H9 (cell line): ENCODE results near the gene CTNNBL1. TPM values are rescaled to one million over a fixed set of nuclear protein-coding genes. Genes with fewer than 3 reads are reported as not detected.

Source experiments
- DNase-seq: peaks from one replicate; pipeline ENCODE4 v3.0.0-alpha.2; 2017
- H2AFZ ChIP-seq: one replicate; pipeline ENCODE4 v1.6.1; 2013; ENCODE audit warnings: mild to moderate bottlenecking, low read length, control low read depth, moderate library complexity
- H2AK5ac ChIP-seq: 2 replicates; pipeline ENCODE4 v1.6.1; 2013; ENCODE audit warnings: low read length, control low read depth, mixed read lengths; ENCODE audit not compliant: insufficient read length
- H2BK120ac ChIP-seq: one replicate; pipeline ENCODE4 v1.6.1; 2013; ENCODE audit warnings: low read depth, mild to moderate bottlenecking, low read length, control low read depth, inconsistent platforms; ENCODE audit not compliant: poor library complexity, severe bottlenecking
- H2BK12ac ChIP-seq: 2 replicates; pipeline ENCODE4 v1.6.1; 2013; ENCODE audit warnings: low read length, control low read depth, mixed read lengths, low read depth; ENCODE audit not compliant: insufficient read length
- H2BK15ac ChIP-seq: 2 replicates; pipeline ENCODE4 v1.6.1; 2013; ENCODE audit warnings: low read depth, low read length, control low read depth
- H2BK20ac ChIP-seq: one replicate; pipeline ENCODE4 v1.6.1; 2013; ENCODE audit warnings: low read depth, mild to moderate bottlenecking, low read length, control low read depth, inconsistent platforms; ENCODE audit not compliant: poor library complexity, severe bottlenecking
- H2BK5ac ChIP-seq: 2 replicates; pipeline ENCODE4 v1.6.1; 2013; ENCODE audit warnings: low read length, control low read depth, mixed read lengths; ENCODE audit not compliant: insufficient read length
- H3K14ac ChIP-seq: 2 replicates; pipeline ENCODE4 v1.6.1; 2013; ENCODE audit warnings: low read length, control low read depth; ENCODE audit not compliant: insufficient read depth
- H3K18ac ChIP-seq: 2 replicates; pipeline ENCODE4 v1.6.1; 2013; ENCODE audit warnings: low read depth, mild to moderate bottlenecking, mixed read lengths, low read length, control low read depth; ENCODE audit not compliant: insufficient read length
- H3K23ac ChIP-seq: 2 replicates; pipeline ENCODE4 v1.6.1; 2013; ENCODE audit warnings: low read length, control low read depth, mixed read lengths, low read depth; ENCODE audit not compliant: insufficient read length
- H3K23me2 ChIP-seq: 2 replicates; pipeline ENCODE4 v1.6.1; 2013; ENCODE audit warnings: low read depth, mild to moderate bottlenecking, mixed read lengths, low read length, control low read depth; ENCODE audit not compliant: insufficient read length, poor library complexity, severe bottlenecking
- H3K27ac ChIP-seq: 2 replicates; pipeline ENCODE4 v1.5.1; 2013; ENCODE audit warnings: low read length, control low read depth, mixed read lengths, low read depth; ENCODE audit not compliant: insufficient read length
- H3K27me3 ChIP-seq: 2 replicates; pipeline ENCODE4 v1.6.1; 2013; ENCODE audit warnings: low read length, control low read depth, inconsistent platforms; ENCODE audit not compliant: insufficient read depth
- H3K4ac ChIP-seq: 2 replicates; pipeline ENCODE4 v1.6.1; 2013; ENCODE audit warnings: low read depth, mild to moderate bottlenecking, control low read depth, inconsistent platforms, low read length, moderate library complexity
- H3K4me1 ChIP-seq: 2 replicates; pipeline ENCODE4 v1.6.1; 2013; ENCODE audit warnings: low read length, control low read depth, inconsistent platforms; ENCODE audit not compliant: insufficient read depth
- H3K4me2 ChIP-seq: 2 replicates; pipeline ENCODE4 v1.6.1; 2013; ENCODE audit warnings: low read length, control low read depth, mixed read lengths; ENCODE audit not compliant: insufficient read length, insufficient read depth
- H3K56ac ChIP-seq: 2 replicates; pipeline ENCODE4 v1.6.1; 2013; ENCODE audit warnings: low read depth, mild to moderate bottlenecking, mixed read lengths, low read length, control low read depth; ENCODE audit not compliant: insufficient read length
- H3K79me1 ChIP-seq: 2 replicates; pipeline ENCODE4 v1.6.1; 2013; ENCODE audit warnings: low read depth, mild to moderate bottlenecking, moderate library complexity, low read length, control low read depth, inconsistent platforms; ENCODE audit not compliant: insufficient read depth, poor library complexity, severe bottlenecking
- H3K79me2 ChIP-seq: 2 replicates; pipeline ENCODE4 v1.6.1; 2013; ENCODE audit warnings: low read length, control low read depth, inconsistent platforms; ENCODE audit not compliant: insufficient read depth
- H3K9ac ChIP-seq: 2 replicates; pipeline ENCODE4 v1.6.1; 2013; ENCODE audit warnings: low read length, control low read depth, mixed read lengths; ENCODE audit not compliant: insufficient read length; ENCODE audit errors: extremely low read depth
- H3K9me3 ChIP-seq: one replicate; pipeline ENCODE4 v1.6.1; 2013; ENCODE audit warnings: low read depth, low read length, inconsistent platforms; ENCODE audit not compliant: control insufficient read depth
- H3T11ph ChIP-seq: one replicate; pipeline ENCODE4 v1.6.1; 2013; ENCODE audit warnings: mild to moderate bottlenecking, low read length, control low read depth, inconsistent platforms
- H4K20me1 ChIP-seq: one replicate; pipeline ENCODE4 v1.6.1; 2013; ENCODE audit not compliant: control insufficient read depth, insufficient read length, insufficient read depth
- H4K5ac ChIP-seq: 2 replicates; pipeline ENCODE4 v1.6.1; 2013; ENCODE audit warnings: low read depth, mild to moderate bottlenecking, mixed read lengths, low read length, control low read depth; ENCODE audit not compliant: insufficient read length
- H4K8ac ChIP-seq: replicated peaks from 2 replicates; pipeline ENCODE4 v1.6.1; 2013; ENCODE audit warnings: low read length, control low read depth, mixed read lengths, low read depth; ENCODE audit not compliant: insufficient read length
- H4K91ac ChIP-seq: 2 replicates; pipeline ENCODE4 v1.6.1; 2013; ENCODE audit warnings: low read depth, mild to moderate bottlenecking, moderate library complexity, mixed read lengths, low read length, control low read depth; ENCODE audit not compliant: insufficient read length
- H3K27ac Mint-ChIP-seq, 3 experiments: 2 replicates in 2 of 3; 3 replicates in 1 of 3; pipeline ENCODE4 v1.8.0; 2020 to 2021; ENCODE audit warnings: mixed read lengths in 3 of 3, mild to moderate bottlenecking in 1 of 3, moderate library complexity in 1 of 3
- H3K27me3 Mint-ChIP-seq: 2 replicates; pipeline ENCODE4 v1.8.0; 2021; ENCODE audit warnings: low read depth, mild to moderate bottlenecking, moderate library complexity, mixed read lengths
- H3K36me3 Mint-ChIP-seq, 3 experiments: 2 replicates in 2 of 3; 3 replicates in 1 of 3; pipeline ENCODE4 v1.8.0; 2020 to 2021; ENCODE audit warnings: low read depth in 3 of 3, mixed read lengths in 3 of 3; ENCODE audit not compliant: insufficient read depth in 1 of 3
- H3K4me1 Mint-ChIP-seq, 2 experiments: 2 replicates each; pipeline ENCODE4 v1.8.0; 2020; ENCODE audit warnings: mixed read lengths in 2 of 2
- H3K4me3 Mint-ChIP-seq, 2 experiments: 2 replicates in 1 of 2; 3 replicates in 1 of 2; pipeline ENCODE4 v1.8.0; 2020 to 2021; ENCODE audit warnings: mild to moderate bottlenecking in 2 of 2, mixed read lengths in 2 of 2, moderate library complexity in 1 of 2
- H3K9me3 Mint-ChIP-seq, 2 experiments: 2 replicates in 1 of 2; 3 replicates in 1 of 2; pipeline ENCODE4 v1.8.0; 2020; ENCODE audit warnings: mild to moderate bottlenecking in 2 of 2, mixed read lengths in 2 of 2, moderate library complexity in 1 of 2
- WGBS: extraction: QIAGEN DNeasy Blood & Tissue Kit; methylation state at CpG from one replicate; pipeline ENCODE4 v1.1.7; 2013; ENCODE audit warnings: missing lambda C conversion rate, low lambda C conversion rate, mixed read lengths; ENCODE audit not compliant: insufficient read length; ENCODE audit errors: extremely low coverage; 5-methylcytosine and 5-hydroxymethylcytosine counted together
- total RNA-seq: library from RNA; stranded (reverse); gene quantifications from 2 replicates; pipeline ENCODE4 v1.2.1, GENCODE V29; 2021
- TF ChIP-seq, protein P1 (sequence below): fragments of 200-600 bp; sonication (generic); conservative IDR thresholded peaks from 3 replicates; pipeline ENCODE4 v1.8.0; 2021; ENCODE audit warnings: antibody characterized with exemption, mild to moderate bottlenecking

Gene CTNNBL1
- total RNA-seq, 1 experiment from 2014 or later: 67.2 TPM

- Histone ChIP-seq H3K79me2 (no peaks in the 10 kb centered on the region), H3K27me3 (no peaks in the 10 kb centered on the region)
- H3K27me3 Mint-ChIP-seq: no peaks in the 10 kb centered on the region
Measured at GRCh38 chr20:37885042-37885441, 191.2 kb downstream of the CTNNBL1 start.

More at GRCh38 chr20:37885042-37885441, 191.2 kb downstream of the CTNNBL1 start:
- H3K27ac ChIP-seq: no peak overlapping the region
- H4K8ac ChIP-seq: no peak overlapping the region
- H3K9ac ChIP-seq: no peak overlapping the region
- H3K4ac ChIP-seq: no peak overlapping the region
- H3K4me1 ChIP-seq: no peaks in the 10 kb centered on the region
- no CpG with 5 or more reads among the region's 8 CpGs for WGBS
- H3K23ac ChIP-seq: no peak overlapping the region
- no peak overlapping the region for H3K18ac ChIP-seq
- no peak overlapping the region for H3T11ph ChIP-seq
- no peak overlapping the region for H2BK120ac ChIP-seq
- H3K4me3 Mint-ChIP-seq: no peak overlapping the region
- H3K9me3 Mint-ChIP-seq: no peaks in the 10 kb centered on the region
- no peak overlapping the region for H2BK15ac ChIP-seq
- no peak overlapping the region for H2BK20ac ChIP-seq
- no peaks in the 10 kb centered on the region for H3K79me1 ChIP-seq
- H3K9me3 ChIP-seq: no peaks in the 10 kb centered on the region
- H2BK5ac ChIP-seq: no peak overlapping the region
- no peak overlapping the region for H2AFZ ChIP-seq
- no peaks in the 10 kb centered on the region for H4K20me1 ChIP-seq
- no peak overlapping the region for H3K56ac ChIP-seq
- H3K27ac Mint-ChIP-seq: peak overlapping the region in 1 of 3 experiments; percentile 57; a peak in 1 of 7 replicates
- no peak for DNase-seq
- H3K23me2 ChIP-seq: peaks cover 2% of the 10 kb centered on the region
- H3K4me1 Mint-ChIP-seq: peaks cover 6 to 14% of the 10 kb centered on the region in 2 experiments
- H3K4me2 ChIP-seq: no peak overlapping the region
- TF ChIP-seq, protein P1, sequence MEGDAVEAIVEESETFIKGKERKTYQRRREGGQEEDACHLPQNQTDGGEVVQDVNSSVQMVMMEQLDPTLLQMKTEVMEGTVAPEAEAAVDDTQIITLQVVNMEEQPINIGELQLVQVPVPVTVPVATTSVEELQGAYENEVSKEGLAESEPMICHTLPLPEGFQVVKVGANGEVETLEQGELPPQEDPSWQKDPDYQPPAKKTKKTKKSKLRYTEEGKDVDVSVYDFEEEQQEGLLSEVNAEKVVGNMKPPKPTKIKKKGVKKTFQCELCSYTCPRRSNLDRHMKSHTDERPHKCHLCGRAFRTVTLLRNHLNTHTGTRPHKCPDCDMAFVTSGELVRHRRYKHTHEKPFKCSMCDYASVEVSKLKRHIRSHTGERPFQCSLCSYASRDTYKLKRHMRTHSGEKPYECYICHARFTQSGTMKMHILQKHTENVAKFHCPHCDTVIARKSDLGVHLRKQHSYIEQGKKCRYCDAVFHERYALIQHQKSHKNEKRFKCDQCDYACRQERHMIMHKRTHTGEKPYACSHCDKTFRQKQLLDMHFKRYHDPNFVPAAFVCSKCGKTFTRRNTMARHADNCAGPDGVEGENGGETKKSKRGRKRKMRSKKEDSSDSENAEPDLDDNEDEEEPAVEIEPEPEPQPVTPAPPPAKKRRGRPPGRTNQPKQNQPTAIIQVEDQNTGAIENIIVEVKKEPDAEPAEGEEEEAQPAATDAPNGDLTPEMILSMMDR: no peak
- H3K36me3 Mint-ChIP-seq: no peaks in the 10 kb centered on the region; a peak in 1 of 7 replicates
- H4K91ac ChIP-seq: no peak overlapping the region
- H4K5ac ChIP-seq: no peak overlapping the region
- no peak overlapping the region for H2BK12ac ChIP-seq
- no peak overlapping the region for H2AK5ac ChIP-seq
- H3K14ac ChIP-seq: no peak overlapping the region
